Hematopoietic multipotent progenitor cell treated with erythropoietin and hydrocortisone succinate and interleukin-3 and kit ligand, for 17 days (in vitro differentiated cells): ENCODE measurements around the gene GTF2I.
"Not testable (repeated sequence)": the region's sequence is repeated elsewhere in the genome, so short reads cannot be mapped to it uniquely, and the experiment has no call there.

Source experiments
- DNase-seq: peaks from one replicate; pipeline ENCODE4 v3.0.0-alpha.2; 2015; ENCODE audit warnings: low spot score

The GTF2I gene

GRCh38 chr7:74656837-74657691, 454 bp upstream of the GTF2I start:
- DNase-seq = peak; percentile 96

- DNase-seq = peak; percentile 88
Observed at GRCh38 chr7:74658178-74659004, 873 bp downstream of the GTF2I start.

- DNase-seq = not testable (repeated sequence)
Observed at GRCh38 chr7:74660202-74660601, 2.7 kb downstream of the GTF2I start.

GRCh38 chr7:74661836-74662794, 4.6 kb downstream of the GTF2I start:
- not testable (repeated sequence) for DNase-seq

- DNase-seq = no peak
Observed at GRCh38 chr7:74665296-74665938, 7.9 kb downstream of the GTF2I start.

- not testable (repeated sequence) for DNase-seq
Observed at GRCh38 chr7:74667013-74667412, 9.5 kb downstream of the GTF2I start.

- DNase-seq = not testable (repeated sequence)
Observed at GRCh38 chr7:74667520-74667919, 10.0 kb downstream of the GTF2I start.

- no peak for DNase-seq
Observed at GRCh38 chr7:74671602-74672001, 14.1 kb downstream of the GTF2I start.

- DNase-seq = no peak
Observed at GRCh38 chr7:74672343-74672915, 14.9 kb downstream of the GTF2I start.

GRCh38 chr7:74674166-74674565, 16.6 kb downstream of the GTF2I start:
- no peak for DNase-seq

- DNase-seq = no peak
Observed at GRCh38 chr7:74682829-74683228, 25.3 kb downstream of the GTF2I start.

GRCh38 chr7:74683799-74684198, 26.3 kb downstream of the GTF2I start:
- DNase-seq = no peak

GRCh38 chr7:74684473-74684872, 27.0 kb downstream of the GTF2I start:
- DNase-seq = no peak

GRCh38 chr7:74684921-74685320, 27.4 kb downstream of the GTF2I start:
- DNase-seq = no peak

GRCh38 chr7:74690474-74690873, 33.0 kb downstream of the GTF2I start:
- no peak for DNase-seq

GRCh38 chr7:74704419-74704818, 46.9 kb downstream of the GTF2I start:
- not testable (repeated sequence) for DNase-seq

GRCh38 chr7:74707238-74707637, 49.7 kb downstream of the GTF2I start:
- no peak for DNase-seq

GRCh38 chr7:74708569-74709275, 51.2 kb downstream of the GTF2I start:
- no peak for DNase-seq

- DNase-seq = no peak
Observed at GRCh38 chr7:74709880-74710671, 52.6 kb downstream of the GTF2I start.

GRCh38 chr7:74713567-74713966, 56.0 kb downstream of the GTF2I start:
- no peak for DNase-seq
